ENCODE results near the gene TMEM72. TPM values are rescaled to one million over a fixed set of nuclear protein-coding genes. Genes with fewer than 3 reads are reported as not detected.

The TMEM72 gene
- total and polyA plus RNA-seq, 2 of the 13 experiments (the other 11 are each of a cell fraction or from before 2014, with no cell fraction given): 0.04 TPM; not detected in 1

DNA sequence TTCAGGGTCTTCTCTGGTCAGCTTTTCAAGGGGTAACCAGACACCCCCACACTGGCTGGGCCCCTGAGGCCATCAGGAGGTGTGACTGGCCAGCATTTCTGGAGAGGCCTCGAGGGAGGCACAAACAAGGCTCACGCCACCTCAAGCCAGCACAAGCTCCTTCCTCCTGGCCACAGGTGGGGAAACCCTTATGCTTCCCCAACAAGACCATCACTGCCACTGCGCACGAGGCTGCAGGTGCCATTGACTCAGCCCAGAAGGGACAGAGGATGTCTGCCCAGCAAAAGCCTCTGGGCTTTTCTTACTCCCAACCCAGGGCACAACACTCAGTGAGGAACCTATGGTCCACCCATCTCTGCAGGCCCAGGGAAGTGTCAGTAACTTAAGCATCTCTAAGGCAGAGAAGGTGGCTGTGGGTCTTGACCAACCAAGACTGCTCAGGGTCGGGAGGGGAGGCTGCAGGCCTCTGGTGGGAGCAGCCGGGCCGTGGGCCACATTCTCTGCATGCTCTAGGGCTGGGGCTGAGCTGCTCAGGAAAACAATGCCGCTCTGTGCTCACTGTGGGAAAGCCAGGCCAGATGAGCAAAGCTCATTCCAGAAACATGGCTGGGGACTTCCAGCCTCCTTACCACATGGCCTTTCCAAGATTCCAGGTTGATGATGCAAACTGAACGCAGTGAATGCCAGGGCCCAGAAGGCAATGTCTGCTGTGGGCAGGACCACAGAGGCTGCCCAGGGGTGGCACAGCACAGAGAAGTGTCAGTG is 24.2 kb downstream of the TMEM72 start (continued):
- TF ChIP-seq, protein P1, sequence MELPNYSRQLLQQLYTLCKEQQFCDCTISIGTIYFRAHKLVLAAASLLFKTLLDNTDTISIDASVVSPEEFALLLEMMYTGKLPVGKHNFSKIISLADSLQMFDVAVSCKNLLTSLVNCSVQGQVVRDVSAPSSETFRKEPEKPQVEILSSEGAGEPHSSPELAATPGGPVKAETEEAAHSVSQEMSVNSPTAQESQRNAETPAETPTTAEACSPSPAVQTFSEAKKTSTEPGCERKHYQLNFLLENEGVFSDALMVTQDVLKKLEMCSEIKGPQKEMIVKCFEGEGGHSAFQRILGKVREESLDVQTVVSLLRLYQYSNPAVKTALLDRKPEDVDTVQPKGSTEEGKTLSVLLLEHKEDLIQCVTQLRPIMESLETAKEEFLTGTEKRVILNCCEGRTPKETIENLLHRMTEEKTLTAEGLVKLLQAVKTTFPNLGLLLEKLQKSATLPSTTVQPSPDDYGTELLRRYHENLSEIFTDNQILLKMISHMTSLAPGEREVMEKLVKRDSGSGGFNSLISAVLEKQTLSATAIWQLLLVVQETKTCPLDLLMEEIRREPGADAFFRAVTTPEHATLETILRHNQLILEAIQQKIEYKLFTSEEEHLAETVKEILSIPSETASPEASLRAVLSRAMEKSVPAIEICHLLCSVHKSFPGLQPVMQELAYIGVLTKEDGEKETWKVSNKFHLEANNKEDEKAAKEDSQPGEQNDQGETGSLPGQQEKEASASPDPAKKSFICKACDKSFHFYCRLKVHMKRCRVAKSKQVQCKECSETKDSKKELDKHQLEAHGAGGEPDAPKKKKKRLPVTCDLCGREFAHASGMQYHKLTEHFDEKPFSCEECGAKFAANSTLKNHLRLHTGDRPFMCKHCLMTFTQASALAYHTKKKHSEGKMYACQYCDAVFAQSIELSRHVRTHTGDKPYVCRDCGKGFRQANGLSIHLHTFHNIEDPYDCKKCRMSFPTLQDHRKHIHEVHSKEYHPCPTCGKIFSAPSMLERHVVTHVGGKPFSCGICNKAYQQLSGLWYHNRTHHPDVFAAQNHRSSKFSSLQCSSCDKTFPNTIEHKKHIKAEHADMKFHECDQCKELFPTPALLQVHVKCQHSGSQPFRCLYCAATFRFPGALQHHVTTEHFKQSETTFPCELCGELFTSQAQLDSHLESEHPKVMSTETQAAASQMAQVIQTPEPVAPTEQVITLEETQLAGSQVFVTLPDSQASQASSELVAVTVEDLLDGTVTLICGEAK (IDR thresholded peaks at IDR 0.05): no peak
- TF ChIP-seq, protein P1 (CRISPR knock-in tag; IDR thresholded peaks at IDR 0.05): peak; percentile 85
- TF ChIP-seq JUN (CRISPR knock-in tag; IDR thresholded peaks at IDR 0.05): peak; percentile 93
- TF ChIP-seq PCBP1 (IDR thresholded peaks at IDR 0.05; ENCODE audit: borderline replicate concordance, low read depth, low read length): no peak
- TF ChIP-seq, protein P2, sequence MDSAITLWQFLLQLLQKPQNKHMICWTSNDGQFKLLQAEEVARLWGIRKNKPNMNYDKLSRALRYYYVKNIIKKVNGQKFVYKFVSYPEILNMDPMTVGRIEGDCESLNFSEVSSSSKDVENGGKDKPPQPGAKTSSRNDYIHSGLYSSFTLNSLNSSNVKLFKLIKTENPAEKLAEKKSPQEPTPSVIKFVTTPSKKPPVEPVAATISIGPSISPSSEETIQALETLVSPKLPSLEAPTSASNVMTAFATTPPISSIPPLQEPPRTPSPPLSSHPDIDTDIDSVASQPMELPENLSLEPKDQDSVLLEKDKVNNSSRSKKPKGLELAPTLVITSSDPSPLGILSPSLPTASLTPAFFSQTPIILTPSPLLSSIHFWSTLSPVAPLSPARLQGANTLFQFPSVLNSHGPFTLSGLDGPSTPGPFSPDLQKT (CRISPR knock-in tag; IDR thresholded peaks at IDR 0.05; ENCODE audit: borderline replicate concordance): no peak
- TF ChIP-seq ZNF12 (CRISPR knock-in tag; IDR thresholded peaks at IDR 0.05): peak; percentile 78
- no peak for TF ChIP-seq ONECUT2 (CRISPR knock-in tag; IDR thresholded peaks at IDR 0.05)
- TF ChIP-seq, protein P3, sequence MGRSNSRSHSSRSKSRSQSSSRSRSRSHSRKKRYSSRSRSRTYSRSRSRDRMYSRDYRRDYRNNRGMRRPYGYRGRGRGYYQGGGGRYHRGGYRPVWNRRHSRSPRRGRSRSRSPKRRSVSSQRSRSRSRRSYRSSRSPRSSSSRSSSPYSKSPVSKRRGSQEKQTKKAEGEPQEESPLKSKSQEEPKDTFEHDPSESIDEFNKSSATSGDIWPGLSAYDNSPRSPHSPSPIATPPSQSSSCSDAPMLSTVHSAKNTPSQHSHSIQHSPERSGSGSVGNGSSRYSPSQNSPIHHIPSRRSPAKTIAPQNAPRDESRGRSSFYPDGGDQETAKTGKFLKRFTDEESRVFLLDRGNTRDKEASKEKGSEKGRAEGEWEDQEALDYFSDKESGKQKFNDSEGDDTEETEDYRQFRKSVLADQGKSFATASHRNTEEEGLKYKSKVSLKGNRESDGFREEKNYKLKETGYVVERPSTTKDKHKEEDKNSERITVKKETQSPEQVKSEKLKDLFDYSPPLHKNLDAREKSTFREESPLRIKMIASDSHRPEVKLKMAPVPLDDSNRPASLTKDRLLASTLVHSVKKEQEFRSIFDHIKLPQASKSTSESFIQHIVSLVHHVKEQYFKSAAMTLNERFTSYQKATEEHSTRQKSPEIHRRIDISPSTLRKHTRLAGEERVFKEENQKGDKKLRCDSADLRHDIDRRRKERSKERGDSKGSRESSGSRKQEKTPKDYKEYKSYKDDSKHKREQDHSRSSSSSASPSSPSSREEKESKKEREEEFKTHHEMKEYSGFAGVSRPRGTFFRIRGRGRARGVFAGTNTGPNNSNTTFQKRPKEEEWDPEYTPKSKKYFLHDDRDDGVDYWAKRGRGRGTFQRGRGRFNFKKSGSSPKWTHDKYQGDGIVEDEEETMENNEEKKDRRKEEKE (IDR thresholded peaks at IDR 0.05): no peak
- TF ChIP-seq KLF16 (CRISPR knock-in tag; IDR thresholded peaks at IDR 0.05): peak in 1 of 2 experiments; percentile 84; a peak in 2 of 4 replicates
- TF ChIP-seq KAT2B (IDR thresholded peaks at IDR 0.05; ENCODE audit: borderline replicate concordance, low read depth, low read length): no peak
